ENCODE measurements around the gene ZSCAN10. TPM values are rescaled to one million over a fixed set of nuclear protein-coding genes. Genes with fewer than 3 reads are reported as not detected.

The ZSCAN10 gene
- total RNA-seq, 1 donor: not detected

DNA sequence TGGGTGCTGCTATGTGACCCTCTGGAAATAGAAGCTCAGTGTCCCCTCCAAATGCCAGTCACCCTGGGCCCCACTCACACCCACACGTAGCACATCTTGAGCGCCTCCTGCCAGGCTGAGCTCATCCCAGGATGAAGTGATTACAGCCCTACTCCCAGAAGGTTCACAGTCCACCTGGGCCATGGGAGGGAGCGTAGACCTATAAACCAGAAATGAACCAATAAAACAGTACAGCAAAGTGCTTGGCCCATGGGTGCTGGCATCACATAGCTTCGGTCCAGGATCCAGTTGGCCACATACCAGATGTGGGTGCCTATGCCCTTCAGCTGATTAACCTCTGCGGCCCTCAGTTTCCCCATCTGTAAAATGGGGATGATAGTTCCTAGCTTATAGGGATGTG is 60.2 kb downstream of the ZSCAN10 start:
- no peak for DNase-seq (ENCODE audit: low read depth)
- no peak for TF ChIP-seq CTCF (IDR thresholded peaks at IDR 0.05; ENCODE audit: insufficient read depth, low read depth, low read length)
- no peak overlapping the region for H3K4me3 ChIP-seq (ENCODE audit: low read depth, low read length)

Small RNA genes within 50 kb of the gene (small RNA-seq; reads per million reads assigned to genes)
- gene RNU1-22P: not detected

Other genes with a start within 250 kb of the ZSCAN10 start
- gene PRSS22, start 241.1 kb downstream of the ZSCAN10 start, total RNA-seq: not detected in 2 replicates
- 47.1 and 62.5 TPM in 2 replicates for gene FLYWCH2, start 216.1 kb downstream of the ZSCAN10 start, total RNA-seq
- gene FLYWCH1, start 187.4 kb downstream of the ZSCAN10 start, total RNA-seq: 25.9 and 28.3 TPM in 2 replicates
- under 0.01 TPM in 1 of 2 replicates, not detected in the other for gene KREMEN2, start 135.0 kb downstream of the ZSCAN10 start, total RNA-seq
- 4.3 and 5.2 TPM in 2 replicates for gene PAQR4, start 129.9 kb downstream of the ZSCAN10 start, total RNA-seq
- gene PKMYT1, start 118.8 kb downstream of the ZSCAN10 start, total RNA-seq: 6.9 and 8.4 TPM in 2 replicates
- not detected in 2 replicates for gene CLDN9, start 86.4 kb downstream of the ZSCAN10 start, total RNA-seq
- not detected in 2 replicates for gene CLDN6, start 81.1 kb downstream of the ZSCAN10 start, total RNA-seq
- gene TNFRSF12A, start 78.9 kb downstream of the ZSCAN10 start, total RNA-seq: 196 and 201 TPM in 2 replicates
- gene HCFC1R1, start 75.4 kb downstream of the ZSCAN10 start, total RNA-seq: 28.1 and 31.9 TPM in 2 replicates
- gene THOC6, start 75.3 kb downstream of the ZSCAN10 start, total RNA-seq: 28.1 and 29.6 TPM in 2 replicates
- gene BICDL2, start 62.4 kb downstream of the ZSCAN10 start, total RNA-seq: under 0.01 TPM in 1 of 2 replicates, not detected in the other
- under 0.01 TPM in 1 of 2 replicates, not detected in the other for gene MMP25, start 52.7 kb downstream of the ZSCAN10 start, total RNA-seq
- gene IL32, start 33.7 kb downstream of the ZSCAN10 start, total RNA-seq: 12.6 and 25.0 TPM in 2 replicates
- gene ZNF205, start 13.3 kb upstream of the ZSCAN10 start, total RNA-seq: 14.2 and 18.4 TPM in 2 replicates
- gene ZNF213, start 35.7 kb upstream of the ZSCAN10 start, total RNA-seq: 3.5 and 5.5 TPM in 2 replicates
- gene OR1F1, start 88.9 kb upstream of the ZSCAN10 start, total RNA-seq: under 0.01 and 0.43 TPM in 2 replicates
- gene ZNF200, start 135.9 kb upstream of the ZSCAN10 start, total RNA-seq: 10.0 and 11.2 TPM in 2 replicates
- gene MEFV, start 157.3 kb upstream of the ZSCAN10 start, total RNA-seq: under 0.01 TPM in 1 of 2 replicates, not detected in the other
- 43.2 and 56.7 TPM in 2 replicates for gene ZNF263, start 184.2 kb upstream of the ZSCAN10 start, total RNA-seq
- 4.2 and 7.3 TPM in 2 replicates for gene TIGD7, start 206.1 kb upstream of the ZSCAN10 start, total RNA-seq
- 19.0 and 25.5 TPM in 2 replicates for gene ZNF75A, start 206.2 kb upstream of the ZSCAN10 start, total RNA-seq

All from fibroblast of villous mesenchyme (primary cell).